Stimulated activated CD8-positive, alpha-beta memory T cell treated with anti-CD3 and anti-CD28 coated beads, Interleukin-12 subunit alpha, Interleukin-12 subunit beta, amount 100 ng/mL, for 4 hours (primary cell): ENCODE measurements around the gene LKAAEAR1.

ENCODE experiments used
- DNase-seq: peaks from one replicate; pipeline ENCODE4 v3.0.0-alpha.2; 2020; ENCODE audit warnings: low read depth

LKAAEAR1 gene

DNA sequence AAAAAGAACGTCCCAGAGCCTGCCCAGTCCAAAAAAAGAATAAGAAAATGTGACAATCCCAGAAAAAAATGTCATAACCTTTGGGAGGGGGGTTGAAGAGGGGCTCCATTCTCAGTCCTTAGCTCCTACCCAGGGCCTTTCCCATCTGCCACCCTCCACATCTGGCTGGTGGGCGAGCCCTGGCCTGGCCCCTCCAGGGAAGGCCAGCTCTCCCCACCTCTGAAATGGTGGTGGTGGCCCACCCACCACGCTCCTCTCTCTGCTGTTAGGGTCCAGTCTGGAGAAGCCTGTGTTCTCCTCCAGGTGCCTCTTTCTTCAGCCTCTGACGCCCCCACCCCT, 5.3 kb downstream of the LKAAEAR1 start:
- DNase-seq: no peak

GRCh38 chr20:64077876-64078551, 6.2 kb downstream of the LKAAEAR1 start:
- no peak for DNase-seq

GRCh38 chr20:64077541-64077875, 6.7 kb downstream of the LKAAEAR1 start:
- DNase-seq: no peak

DNA sequence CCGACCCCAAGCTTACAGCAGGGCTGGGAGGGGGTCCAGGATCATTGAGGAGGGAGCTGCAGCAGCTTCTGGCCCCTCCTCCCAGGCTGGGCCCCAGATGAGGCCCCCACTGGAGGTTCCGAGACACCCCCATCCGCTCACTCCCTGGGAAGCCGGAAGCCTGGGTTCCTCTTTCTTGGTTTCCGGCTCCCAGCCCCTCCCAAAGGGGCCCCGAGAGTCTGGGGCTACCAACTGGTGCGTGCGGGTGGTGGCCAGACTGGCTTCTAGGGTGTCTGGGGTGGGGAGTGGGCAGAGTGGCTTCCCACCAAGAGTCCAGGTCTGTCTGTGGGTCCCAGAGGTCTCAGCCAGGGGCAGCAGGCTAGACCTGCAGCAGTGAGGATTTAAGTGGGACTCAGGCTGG, 7.1 kb downstream of the LKAAEAR1 start:
- no peak for DNase-seq

GRCh38 chr20:64076061-64076997, 7.9 kb downstream of the LKAAEAR1 start:
- no peak for DNase-seq

DNA sequence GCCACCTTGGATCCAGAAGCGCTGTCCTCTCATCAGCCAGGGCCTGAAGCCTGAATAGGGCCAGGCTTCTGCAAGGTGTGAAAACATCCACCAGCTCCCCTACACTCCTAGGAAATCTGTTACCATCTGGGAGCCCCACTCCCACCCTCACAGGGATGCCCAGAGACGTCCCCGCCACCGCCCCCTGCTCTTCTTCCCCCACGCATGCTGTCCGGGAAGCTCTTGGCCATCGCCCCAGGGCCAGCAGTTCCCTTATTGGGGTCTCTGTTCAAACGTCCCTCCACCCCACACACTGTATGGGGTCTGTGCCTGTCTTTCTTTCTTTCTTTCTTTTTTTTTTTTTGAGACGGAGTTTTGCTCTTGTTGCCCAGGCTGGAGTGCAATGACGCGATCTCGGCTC, 8.6 kb downstream of the LKAAEAR1 start:
- no peak for DNase-seq

- DNase-seq: no peak
Observed at GRCh38 chr20:64074963-64075362, 9.2 kb downstream of the LKAAEAR1 start.

GRCh38 chr20:64074184-64074789, 9.9 kb downstream of the LKAAEAR1 start:
- DNase-seq: no peak

- DNase-seq: no peak
Observed at GRCh38 chr20:64073476-64074183, 10.6 kb downstream of the LKAAEAR1 start.

GRCh38 chr20:64072498-64073063, 11.6 kb downstream of the LKAAEAR1 start:
- no peak for DNase-seq

DNA sequence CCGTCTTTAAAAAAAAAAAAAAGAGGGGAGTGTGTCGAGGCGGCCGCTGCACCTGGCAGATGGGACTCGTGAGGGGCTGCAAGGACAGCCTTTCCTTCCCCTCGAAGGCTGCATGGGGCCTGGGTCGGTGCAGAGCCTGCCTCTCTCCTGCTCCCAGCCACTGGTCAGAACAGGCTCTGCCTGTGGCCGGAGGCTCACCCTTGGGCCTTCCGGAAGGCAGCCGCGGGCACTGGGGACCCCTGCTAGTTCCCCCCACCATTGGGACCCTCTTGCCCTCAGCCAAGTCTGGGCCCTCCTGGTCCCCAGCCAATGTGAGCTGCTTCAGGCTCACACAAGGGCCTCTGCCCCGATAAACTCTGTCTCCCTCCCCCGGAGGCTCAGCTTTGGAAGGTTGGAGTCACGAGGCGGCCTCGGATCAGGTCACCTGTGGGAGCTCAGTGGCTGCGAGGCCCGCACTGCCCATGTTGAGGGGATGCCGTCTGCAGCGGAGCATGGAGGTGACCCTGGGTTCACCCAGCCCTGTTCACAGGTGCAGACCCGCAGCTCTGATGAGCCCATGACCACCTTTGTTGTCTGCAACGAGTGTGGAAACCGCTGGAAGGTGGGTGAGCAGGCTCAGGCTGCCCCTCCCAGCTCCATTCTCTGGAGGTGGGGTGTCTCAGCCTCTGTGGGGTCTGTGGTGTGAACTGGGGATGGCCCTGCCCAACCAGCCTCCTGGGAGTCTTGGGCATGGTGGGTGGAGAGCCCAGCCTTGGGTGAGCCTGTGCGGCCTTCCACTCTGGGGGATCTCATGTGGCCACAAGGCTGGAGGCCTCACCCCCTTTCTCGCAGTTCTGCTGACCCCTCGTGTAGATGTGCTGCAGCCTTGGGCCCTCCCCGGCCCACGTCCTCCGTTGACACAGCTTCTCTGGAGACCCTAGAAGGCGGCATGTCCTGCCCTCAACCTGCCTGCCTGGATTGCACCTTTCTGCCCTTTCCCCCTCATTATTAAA, 12.6 kb downstream of the LKAAEAR1 start:
- no peak for DNase-seq

- no peak for DNase-seq
Observed at GRCh38 chr20:64070244-64070993, 13.8 kb downstream of the LKAAEAR1 start.

- DNase-seq: no peak
Observed at GRCh38 chr20:64069614-64070243, 14.5 kb downstream of the LKAAEAR1 start.

DNA sequence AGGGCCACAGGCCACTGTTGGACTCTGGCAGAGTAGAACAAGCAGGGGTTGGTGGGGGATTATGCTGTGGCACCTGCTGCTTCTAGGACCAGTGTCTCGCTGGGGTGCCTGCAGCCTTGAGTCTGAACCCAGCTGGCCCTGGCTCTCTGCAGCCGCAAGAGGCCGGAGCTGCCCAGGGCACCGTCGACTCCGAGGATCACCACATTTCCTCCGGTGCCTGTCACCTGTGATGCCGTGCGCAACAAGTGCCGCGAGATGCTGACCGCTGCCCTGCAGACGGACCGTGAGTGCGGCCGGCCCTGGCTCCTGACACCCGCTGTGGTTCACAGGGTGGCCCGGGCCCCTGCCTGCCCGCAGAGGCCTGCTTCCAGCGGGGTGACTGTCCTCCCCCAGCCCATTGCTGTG, 15.0 kb downstream of the LKAAEAR1 start:
- DNase-seq: no peak

DNA sequence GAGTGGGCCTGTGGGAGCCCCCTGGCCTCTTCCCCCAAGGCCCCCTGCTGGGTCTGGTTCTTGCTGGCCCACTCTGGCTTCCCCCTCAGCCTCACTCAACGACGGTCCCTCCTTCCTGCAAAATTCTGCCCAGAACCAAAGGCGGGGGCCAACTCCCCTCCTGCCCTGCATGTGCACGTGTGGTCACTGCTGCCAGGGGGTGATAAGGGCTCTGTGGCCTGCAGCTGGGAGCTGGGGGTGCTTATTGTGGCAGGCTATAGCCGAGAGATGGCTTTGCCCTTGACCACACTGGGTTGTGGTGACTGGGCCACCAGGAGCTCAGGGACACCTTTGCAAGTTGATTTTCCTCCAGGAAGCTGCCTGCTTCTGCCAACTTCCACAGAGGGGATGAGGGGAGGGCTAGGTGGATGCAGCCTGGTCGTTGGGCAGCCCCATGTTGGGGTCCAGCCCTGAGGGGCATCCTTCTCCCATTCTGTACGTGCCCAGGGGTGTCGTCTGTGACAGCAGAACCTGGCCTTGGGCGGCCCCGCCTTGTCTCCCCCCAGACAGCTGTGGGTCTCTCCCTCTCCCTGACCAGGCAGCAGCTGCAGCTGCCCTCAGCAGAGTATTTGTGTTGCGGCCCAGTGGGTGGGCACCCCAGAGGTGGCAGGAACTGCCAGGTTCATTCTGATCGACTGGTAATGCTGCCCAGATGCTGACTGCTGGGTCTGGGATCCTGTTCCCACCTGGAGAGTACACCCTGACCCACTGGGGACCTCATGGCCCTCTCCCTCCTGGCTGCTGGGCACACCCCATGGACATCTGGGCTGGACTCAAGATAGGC, 15.6 kb downstream of the LKAAEAR1 start:
- DNase-seq: no peak

DNA sequence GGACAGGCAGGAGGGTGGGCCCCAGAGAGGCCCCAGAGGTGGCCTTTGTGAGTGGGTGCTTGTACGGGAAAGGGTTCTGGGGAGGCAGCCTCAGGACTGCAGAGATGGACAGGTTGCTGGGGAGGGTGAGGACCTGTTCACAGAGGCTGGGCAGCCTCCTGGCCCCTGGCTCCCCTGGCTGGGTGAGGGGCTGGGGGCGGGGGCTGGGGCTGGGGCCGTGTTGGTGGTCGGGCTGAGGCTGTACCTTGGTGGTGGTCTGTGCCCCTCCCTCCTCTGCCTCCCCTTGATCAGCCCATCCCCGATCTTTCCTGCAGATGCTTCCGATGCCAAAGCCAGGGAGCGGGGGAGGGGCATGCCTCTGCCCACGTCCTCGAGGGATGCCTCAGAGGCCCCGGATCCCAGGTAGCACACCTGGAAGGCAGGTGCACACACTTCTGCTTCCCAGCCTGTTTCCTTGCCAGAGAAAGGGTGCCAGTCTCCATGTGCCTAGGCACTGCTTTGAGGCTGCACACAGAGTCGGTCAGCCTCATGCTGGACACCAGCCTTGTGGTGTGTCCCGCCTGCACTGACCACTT, 16.4 kb downstream of the LKAAEAR1 start:
- DNase-seq: no peak

- no peak for DNase-seq
Observed at GRCh38 chr20:64067005-64067632, 17.1 kb downstream of the LKAAEAR1 start.

DNA sequence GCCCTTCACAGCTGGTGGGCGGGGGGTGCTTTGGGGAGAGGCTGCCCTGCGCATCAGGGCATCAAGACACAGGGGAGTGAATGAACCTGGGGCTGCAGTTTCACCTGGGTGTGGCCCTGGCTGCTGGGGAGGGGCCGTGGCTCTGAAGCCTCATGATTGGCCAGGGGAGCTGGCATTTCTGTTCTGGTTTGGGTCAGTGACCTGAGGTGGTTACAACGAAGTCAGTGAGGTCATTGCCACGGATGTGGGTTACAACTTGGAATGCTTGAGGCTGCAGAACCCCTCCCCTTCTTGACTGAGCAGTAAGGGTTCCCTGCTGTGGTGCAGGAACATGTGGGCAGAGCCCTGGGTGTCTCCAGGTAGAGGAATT, 18.2 kb downstream of the LKAAEAR1 start:
- DNase-seq: no peak
